ENCODE data around the gene XAB2.

Gene XAB2

GRCh38 chr19:7575434-7576040, 53.8 kb downstream of the XAB2 start:
- no peak for DNase-seq

DNA sequence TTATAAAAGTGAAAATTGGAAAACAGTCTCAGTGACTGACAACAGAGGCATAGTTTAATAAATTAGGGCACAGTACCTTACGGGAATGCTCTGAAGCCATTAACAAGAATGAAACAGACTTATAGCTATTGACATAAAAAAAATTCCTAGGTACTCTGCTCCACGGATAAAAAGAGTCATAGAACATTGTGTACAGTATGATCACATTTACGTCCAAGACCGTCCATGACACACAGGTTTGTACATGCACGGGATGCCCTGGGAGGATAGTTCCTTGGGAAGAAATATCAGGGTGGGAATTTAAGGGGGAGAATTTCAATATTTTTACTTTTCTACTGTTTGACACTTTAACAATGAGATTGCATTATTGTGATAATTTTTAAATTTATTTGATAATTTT, 58.6 kb downstream of the XAB2 start:
- DNase-seq: no peak
